ENCODE results near the gene VAMP2.

Gene VAMP2

DNA sequence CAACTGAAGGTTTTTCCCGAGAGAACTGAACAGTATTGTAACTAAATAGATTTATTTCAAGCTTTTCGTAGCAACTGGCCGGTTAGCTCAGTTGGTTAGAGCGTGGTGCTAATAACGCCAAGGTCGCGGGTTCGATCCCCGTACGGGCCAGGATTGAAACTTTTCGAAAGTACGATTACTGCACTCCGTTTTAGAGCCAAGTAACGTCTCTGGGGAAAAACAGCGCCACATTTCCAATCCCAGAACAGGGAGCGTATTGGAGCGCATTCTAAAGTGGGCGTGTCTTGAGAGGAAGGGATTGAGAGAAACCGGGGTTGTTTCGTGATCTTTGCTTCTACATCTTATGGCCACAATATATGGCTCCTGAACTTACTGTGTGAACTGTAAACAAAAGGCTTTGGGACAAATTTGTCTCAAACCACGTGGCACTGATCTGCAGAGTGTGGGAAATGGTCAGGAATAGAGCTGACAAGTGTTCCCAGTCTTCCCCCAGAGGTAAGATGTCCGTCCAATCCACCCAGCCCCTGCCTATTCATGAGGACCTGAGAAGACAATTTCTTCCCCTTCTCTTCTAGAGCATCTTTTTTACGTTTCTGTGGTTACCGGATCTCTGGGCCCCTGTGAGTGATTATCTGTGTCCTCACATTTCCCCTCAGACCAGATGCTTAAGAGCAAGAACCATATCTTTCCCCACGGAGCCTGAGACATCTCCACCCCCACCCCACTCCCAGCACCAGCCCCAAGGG lies 24.9 kb upstream of the VAMP2 start (continued):
- TF ChIP-seq HOXD13 (CRISPR knock-in tag; IDR thresholded peaks at IDR 0.05; ENCODE audit: borderline replicate concordance) (no peak), ZNF10 (tag by site-specific recombination; IDR thresholded peaks at IDR 0.05) (no peak), ZFP3 (tag by site-specific recombination; IDR thresholded peaks at IDR 0.05; ENCODE audit: low read depth) (no peak), ZNF521 (tag by site-specific recombination; IDR thresholded peaks at IDR 0.05) (no peak), TRIM28 (IDR thresholded peaks at IDR 0.05; ENCODE audit: borderline replicate concordance, low read length) (peak; percentile 73), ZNF239 (tag by site-specific recombination; IDR thresholded peaks at IDR 0.05) (no peak), ZSCAN30 (tag by site-specific recombination; IDR thresholded peaks at IDR 0.05) (peak; percentile 69; the same call in 1 of the 2 replicates), ZNF169 (tag by site-specific recombination; IDR thresholded peaks at IDR 0.05) (no peak), ZNF391 (tag by site-specific recombination; IDR thresholded peaks at IDR 0.05; ENCODE audit: borderline replicate concordance, low read depth) (no peak), GLI2 (tag by site-specific recombination; IDR thresholded peaks at IDR 0.05; ENCODE audit: borderline replicate concordance, low read depth) (no peak), ZBTB21 (tag by site-specific recombination; IDR thresholded peaks at IDR 0.05) (no peak; the same call in 1 of the 2 replicates), SETDB1 (IDR thresholded peaks at IDR 0.05; ENCODE audit: insufficient read length, low read length) (no peak), ZNF48 (tag by site-specific recombination; IDR thresholded peaks at IDR 0.05) (no peak)
- TF ChIP-seq, protein P1, sequence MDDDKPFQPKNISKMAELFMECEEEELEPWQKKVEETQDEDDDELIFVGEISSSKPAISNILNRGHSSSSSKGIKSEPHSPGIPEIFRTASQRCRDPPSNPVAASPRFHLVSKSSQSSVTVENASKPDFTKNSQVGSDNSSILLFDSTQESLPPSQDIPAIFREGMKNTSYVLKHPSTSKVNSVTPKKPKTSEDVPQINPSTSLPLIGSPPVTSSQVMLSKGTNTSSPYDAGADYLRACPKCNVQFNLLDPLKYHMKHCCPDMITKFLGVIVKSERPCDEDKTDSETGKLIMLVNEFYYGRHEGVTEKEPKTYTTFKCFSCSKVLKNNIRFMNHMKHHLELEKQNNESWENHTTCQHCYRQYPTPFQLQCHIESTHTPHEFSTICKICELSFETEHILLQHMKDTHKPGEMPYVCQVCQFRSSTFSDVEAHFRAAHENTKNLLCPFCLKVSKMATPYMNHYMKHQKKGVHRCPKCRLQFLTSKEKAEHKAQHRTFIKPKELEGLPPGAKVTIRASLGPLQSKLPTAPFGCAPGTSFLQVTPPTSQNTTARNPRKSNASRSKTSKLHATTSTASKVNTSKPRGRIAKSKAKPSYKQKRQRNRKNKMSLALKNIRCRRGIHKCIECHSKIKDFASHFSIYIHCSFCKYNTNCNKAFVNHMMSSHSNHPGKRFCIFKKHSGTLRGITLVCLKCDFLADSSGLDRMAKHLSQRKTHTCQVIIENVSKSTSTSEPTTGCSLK (tag by site-specific recombination; IDR thresholded peaks at IDR 0.05) = no peak
- TF ChIP-seq, protein P2, sequence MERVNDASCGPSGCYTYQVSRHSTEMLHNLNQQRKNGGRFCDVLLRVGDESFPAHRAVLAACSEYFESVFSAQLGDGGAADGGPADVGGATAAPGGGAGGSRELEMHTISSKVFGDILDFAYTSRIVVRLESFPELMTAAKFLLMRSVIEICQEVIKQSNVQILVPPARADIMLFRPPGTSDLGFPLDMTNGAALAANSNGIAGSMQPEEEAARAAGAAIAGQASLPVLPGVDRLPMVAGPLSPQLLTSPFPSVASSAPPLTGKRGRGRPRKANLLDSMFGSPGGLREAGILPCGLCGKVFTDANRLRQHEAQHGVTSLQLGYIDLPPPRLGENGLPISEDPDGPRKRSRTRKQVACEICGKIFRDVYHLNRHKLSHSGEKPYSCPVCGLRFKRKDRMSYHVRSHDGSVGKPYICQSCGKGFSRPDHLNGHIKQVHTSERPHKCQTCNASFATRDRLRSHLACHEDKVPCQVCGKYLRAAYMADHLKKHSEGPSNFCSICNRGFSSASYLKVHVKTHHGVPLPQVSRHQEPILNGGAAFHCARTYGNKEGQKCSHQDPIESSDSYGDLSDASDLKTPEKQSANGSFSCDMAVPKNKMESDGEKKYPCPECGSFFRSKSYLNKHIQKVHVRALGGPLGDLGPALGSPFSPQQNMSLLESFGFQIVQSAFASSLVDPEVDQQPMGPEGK (tag by site-specific recombination; IDR thresholded peaks at IDR 0.05) = no peak
- TF ChIP-seq, protein P3, sequence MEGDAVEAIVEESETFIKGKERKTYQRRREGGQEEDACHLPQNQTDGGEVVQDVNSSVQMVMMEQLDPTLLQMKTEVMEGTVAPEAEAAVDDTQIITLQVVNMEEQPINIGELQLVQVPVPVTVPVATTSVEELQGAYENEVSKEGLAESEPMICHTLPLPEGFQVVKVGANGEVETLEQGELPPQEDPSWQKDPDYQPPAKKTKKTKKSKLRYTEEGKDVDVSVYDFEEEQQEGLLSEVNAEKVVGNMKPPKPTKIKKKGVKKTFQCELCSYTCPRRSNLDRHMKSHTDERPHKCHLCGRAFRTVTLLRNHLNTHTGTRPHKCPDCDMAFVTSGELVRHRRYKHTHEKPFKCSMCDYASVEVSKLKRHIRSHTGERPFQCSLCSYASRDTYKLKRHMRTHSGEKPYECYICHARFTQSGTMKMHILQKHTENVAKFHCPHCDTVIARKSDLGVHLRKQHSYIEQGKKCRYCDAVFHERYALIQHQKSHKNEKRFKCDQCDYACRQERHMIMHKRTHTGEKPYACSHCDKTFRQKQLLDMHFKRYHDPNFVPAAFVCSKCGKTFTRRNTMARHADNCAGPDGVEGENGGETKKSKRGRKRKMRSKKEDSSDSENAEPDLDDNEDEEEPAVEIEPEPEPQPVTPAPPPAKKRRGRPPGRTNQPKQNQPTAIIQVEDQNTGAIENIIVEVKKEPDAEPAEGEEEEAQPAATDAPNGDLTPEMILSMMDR (tag by site-specific recombination; IDR thresholded peaks at IDR 0.05) = peak; percentile 76
- TF ChIP-seq, protein P4, sequence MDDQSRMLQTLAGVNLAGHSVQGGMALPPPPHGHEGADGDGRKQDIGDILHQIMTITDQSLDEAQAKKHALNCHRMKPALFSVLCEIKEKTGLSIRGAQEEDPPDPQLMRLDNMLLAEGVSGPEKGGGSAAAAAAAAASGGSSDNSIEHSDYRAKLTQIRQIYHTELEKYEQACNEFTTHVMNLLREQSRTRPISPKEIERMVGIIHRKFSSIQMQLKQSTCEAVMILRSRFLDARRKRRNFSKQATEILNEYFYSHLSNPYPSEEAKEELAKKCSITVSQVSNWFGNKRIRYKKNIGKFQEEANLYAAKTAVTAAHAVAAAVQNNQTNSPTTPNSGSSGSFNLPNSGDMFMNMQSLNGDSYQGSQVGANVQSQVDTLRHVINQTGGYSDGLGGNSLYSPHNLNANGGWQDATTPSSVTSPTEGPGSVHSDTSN (CRISPR knock-in tag; IDR thresholded peaks at IDR 0.05) = no peak

DNA sequence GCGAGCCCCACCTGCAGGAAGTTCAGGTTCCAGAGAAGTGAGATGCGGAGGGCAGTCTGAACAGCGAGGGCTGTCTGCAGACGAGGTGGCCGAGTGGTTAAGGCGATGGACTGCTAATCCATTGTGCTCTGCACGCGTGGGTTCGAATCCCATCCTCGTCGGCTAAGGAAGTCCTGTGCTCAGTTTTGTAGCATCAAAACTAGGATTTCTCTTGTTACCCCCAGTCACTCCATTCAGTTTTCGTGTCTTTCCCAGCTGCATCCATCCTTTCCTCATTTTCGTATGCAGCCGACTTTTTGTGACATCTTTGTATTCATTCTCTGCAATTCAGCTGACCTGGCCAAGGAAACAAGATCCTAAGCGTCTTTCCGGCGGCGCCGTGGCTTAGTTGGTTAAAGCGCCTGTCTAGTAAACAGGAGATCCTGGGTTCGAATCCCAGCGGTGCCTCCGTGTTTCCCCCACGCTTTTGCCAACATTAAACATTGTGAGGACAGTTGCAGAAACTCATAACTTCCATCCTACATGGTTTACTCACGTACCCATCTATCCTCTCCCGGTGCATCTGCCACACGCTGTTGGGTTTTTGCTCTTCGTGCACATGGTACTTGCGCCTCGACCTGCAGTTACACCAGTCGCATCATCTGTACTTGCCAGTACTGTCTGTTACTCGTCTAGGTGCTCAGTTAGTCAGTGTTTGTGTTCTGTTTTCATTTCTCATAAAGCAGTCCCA lies 24.2 kb upstream of the VAMP2 start:
- Histone ChIP-seq H3K4me3 (ENCODE audit: low read depth, low read length) (peak overlapping the region; percentile 86), H3K4me1 (ENCODE audit: control insufficient read depth, insufficient read depth, low read length) (peaks cover 13% of the 10 kb centered on the region), H3K27ac (ENCODE audit: extremely low read depth, low read depth, low read length) (peak overlapping the region; percentile 79), H3K9me3 (ENCODE audit: control insufficient read depth, insufficient read depth, low read depth, low read length) (no peaks in the 10 kb centered on the region), H3K36me3 (ENCODE audit: control insufficient read depth in 2 of 2, insufficient read depth in 1 of 2, low read length in 2 of 2) (no peaks in the 10 kb centered on the region)
- CTCF ChIA-PET = interaction anchor here (1.0 to 1.9 kb wide), 15 partner anchors 10 to 69 kb away, joined by 3 to 12 read pairs (median 4); partner anchors contain the start of gene ALOXE3
- POLR2A ChIA-PET = interaction anchor here (1.4 to 13.9 kb wide), 9 partner anchors 10 to 108 kb away, joined by 4 to 394 read pairs (median 12); partner anchors contain the start of genes AURKB, CTC1, PFAS and SLC25A35
- TF ChIP-seq, protein P5, sequence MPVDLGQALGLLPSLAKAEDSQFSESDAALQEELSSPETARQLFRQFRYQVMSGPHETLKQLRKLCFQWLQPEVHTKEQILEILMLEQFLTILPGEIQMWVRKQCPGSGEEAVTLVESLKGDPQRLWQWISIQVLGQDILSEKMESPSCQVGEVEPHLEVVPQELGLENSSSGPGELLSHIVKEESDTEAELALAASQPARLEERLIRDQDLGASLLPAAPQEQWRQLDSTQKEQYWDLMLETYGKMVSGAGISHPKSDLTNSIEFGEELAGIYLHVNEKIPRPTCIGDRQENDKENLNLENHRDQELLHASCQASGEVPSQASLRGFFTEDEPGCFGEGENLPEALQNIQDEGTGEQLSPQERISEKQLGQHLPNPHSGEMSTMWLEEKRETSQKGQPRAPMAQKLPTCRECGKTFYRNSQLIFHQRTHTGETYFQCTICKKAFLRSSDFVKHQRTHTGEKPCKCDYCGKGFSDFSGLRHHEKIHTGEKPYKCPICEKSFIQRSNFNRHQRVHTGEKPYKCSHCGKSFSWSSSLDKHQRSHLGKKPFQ (tag by site-specific recombination; IDR thresholded peaks at IDR 0.05) = no peak; the same call in 1 of the 2 replicates
- TF ChIP-seq ZFP37 (tag by site-specific recombination; IDR thresholded peaks at IDR 0.05) = peak; percentile 62; the same call in 1 of the 2 replicates
- TF ChIP-seq ZNF155 (tag by site-specific recombination; IDR thresholded peaks at IDR 0.05) = no peak
- TF ChIP-seq ZNF350 (tag by site-specific recombination; IDR thresholded peaks at IDR 0.05) = no peak
- peak; percentile 48 for TF ChIP-seq EGR2 (tag by site-specific recombination; IDR thresholded peaks at IDR 0.05; ENCODE audit: low read depth)
- TF ChIP-seq FEZF1 (tag by site-specific recombination; IDR thresholded peaks at IDR 0.05) = peak; percentile 28; the same call in 1 of the 2 replicates
- TF ChIP-seq ZNF596 (tag by site-specific recombination; IDR thresholded peaks at IDR 0.05) = no peak
- TF ChIP-seq YY1 (tag by site-specific recombination; IDR thresholded peaks at IDR 0.05) = no peak; the same call in 1 of the 2 replicates
- TF ChIP-seq WT1 (tag by site-specific recombination; IDR thresholded peaks at IDR 0.05) = no peak
- peak; percentile 4; the same call in 1 of the 2 replicates for TF ChIP-seq ZNF654 (tag by site-specific recombination; IDR thresholded peaks at IDR 0.05; ENCODE audit: low read depth)

Measured in HEK293 (cell line).